GM12801 (cell line): Measurements from ENCODE around the gene BLTP2.

Experiments used
- CTCF ChIP-seq: IDR thresholded peaks from one replicate; pipeline ENCODE4 v1.5.1; 2011; ENCODE audit warnings: control low read depth; ENCODE audit not compliant: insufficient read length; ENCODE audit errors: extremely low read depth

Gene BLTP2

GRCh38 chr17:28661635-28662526 is 16.9 kb upstream of the BLTP2 start, which contains the start of the genes SDF2 and SUPT6H:
Gene SDF2, minus strand, starts transcription at chr17:28661906. Its CDS starts 30 bp downstream, at chr17:28661876.
Gene SUPT6H, plus strand, starts transcription at chr17:28662205. Its CDS starts 11,197 bp downstream, at chr17:28673402.
- no peak for TF ChIP-seq CTCF

GRCh38 chr17:28657756-28658155 is 12.8 kb upstream of the BLTP2 start:
- TF ChIP-seq CTCF = no peak

- TF ChIP-seq CTCF = no peak
These were observed 10.2 kb upstream of the BLTP2 start for GRCh38 chr17:28655160-28655559.

- TF ChIP-seq CTCF = no peak
These were observed 3.7 kb upstream of the BLTP2 start for GRCh38 chr17:28648698-28649097.

- no peak for TF ChIP-seq CTCF
These were observed 1.2 kb upstream of the BLTP2 start for GRCh38 chr17:28646039-28646754.

- TF ChIP-seq CTCF = no peak
These were observed 600 bp upstream of the BLTP2 start for GRCh38 chr17:28645576-28645939.

- TF ChIP-seq CTCF = no peak
These were observed 773 bp downstream of the BLTP2 start for GRCh38 chr17:28643983-28644786.
